ENCODE results near the gene TRAP1.
A peak's percentile ranks its signal among the peaks of the same experiment; 100 is the strongest.
"Not testable (repeated sequence)": the region's sequence is repeated elsewhere in the genome, so short reads cannot be mapped to it uniquely, and the experiment has no call there.

The TRAP1 gene

GRCh38 chr16:3673676-3674377 lies 43.5 kb downstream of the TRAP1 start:
- DNase-seq (ENCODE audit: low read depth, low spot score), result no peak

GRCh38 chr16:3673201-3673600 lies 44.1 kb downstream of the TRAP1 start:
- DNase-seq (ENCODE audit: low read depth, low spot score), result no peak

DNA sequence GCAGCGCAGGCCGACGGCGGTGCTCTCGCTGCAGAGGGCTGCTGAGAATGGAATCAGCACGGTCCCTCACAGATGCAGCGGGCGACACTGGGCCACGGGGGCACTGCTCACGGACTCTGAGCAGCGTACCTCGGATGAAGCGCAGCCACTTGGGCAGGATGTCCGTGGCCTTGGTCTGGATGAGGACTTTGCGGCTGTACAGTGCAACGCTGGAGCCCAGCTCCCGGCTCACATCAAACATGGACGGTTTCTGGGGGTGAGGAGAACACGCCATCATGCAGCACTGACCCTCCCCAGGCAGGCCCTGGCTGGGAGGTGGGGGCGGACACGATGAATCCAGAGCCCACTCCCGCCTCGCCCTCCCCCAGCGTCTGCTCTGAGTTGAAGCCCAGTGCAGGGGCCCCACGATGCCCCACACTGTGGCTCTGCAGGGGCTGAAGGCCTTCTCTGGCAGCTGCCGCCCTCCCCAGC lies 44.7 kb downstream of the TRAP1 start:
- DNase-seq (ENCODE audit: low read depth, low spot score), result no peak

DNA sequence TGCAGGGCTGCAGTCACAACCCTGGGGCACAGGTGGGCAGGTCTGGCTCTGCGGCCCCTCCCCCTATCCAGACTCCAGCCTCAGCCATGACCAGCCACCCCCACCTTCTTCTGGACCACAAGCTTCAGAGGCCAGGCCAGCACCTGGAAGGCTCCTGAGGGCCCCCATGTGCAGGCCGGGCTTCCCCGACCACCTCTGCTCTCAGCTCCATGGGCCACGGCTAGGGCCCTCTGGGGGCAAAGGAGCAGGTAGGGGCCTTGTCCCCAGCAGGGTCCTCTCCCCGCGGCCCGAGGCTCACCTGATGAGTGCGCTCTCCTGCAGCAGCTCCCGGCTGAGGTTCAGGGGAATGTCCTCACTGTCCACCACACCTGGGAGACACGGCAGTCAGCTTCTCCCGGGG lies 45.9 kb downstream of the TRAP1 start:
- no peak for DNase-seq (ENCODE audit: low read depth, low spot score)

- DNase-seq (ENCODE audit: low read depth, low spot score), result no peak
Observed at GRCh38 chr16:3670711-3671110, 46.6 kb downstream of the TRAP1 start.

- no peak for DNase-seq (ENCODE audit: low read depth, low spot score)
Observed at GRCh38 chr16:3669082-3669481, 48.2 kb downstream of the TRAP1 start.

DNA sequence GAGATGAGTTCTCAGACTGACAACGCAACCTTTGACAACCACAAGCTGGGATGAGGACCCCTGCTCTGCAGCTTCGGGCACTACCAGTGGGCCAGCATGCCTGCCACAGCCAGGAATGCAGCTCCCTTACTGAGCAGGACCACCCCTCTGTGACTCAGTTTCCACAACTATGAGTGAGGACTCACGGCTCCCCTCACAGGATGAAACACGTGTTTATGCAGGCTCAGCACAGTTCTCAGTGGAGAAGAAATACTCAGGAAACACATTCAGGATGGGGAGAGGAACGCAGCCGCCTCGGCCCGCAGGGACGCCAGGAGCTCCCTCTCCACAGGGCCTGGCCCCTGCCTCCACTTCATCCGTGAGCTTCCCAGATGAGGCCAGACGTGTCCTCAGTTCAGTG lies 48.7 kb downstream of the TRAP1 start:
- no peak for DNase-seq (ENCODE audit: low read depth, low spot score)

GRCh38 chr16:3665508-3665907 lies 51.8 kb downstream of the TRAP1 start:
- DNase-seq (ENCODE audit: low read depth, low spot score), result no peak

GRCh38 chr16:3664187-3664896 lies 53.0 kb downstream of the TRAP1 start:
- no peak for DNase-seq (ENCODE audit: low read depth, low spot score)

- DNase-seq (ENCODE audit: low read depth, low spot score), result no peak
Observed at GRCh38 chr16:3662601-3663000, 54.7 kb downstream of the TRAP1 start.

GRCh38 chr16:3661922-3662321 lies 55.4 kb downstream of the TRAP1 start:
- DNase-seq (ENCODE audit: low read depth, low spot score), result no peak

GRCh38 chr16:3661311-3661710 lies 56.0 kb downstream of the TRAP1 start:
- no peak for DNase-seq (ENCODE audit: low read depth, low spot score)

GRCh38 chr16:3659251-3659650 lies 58.1 kb downstream of the TRAP1 start:
- DNase-seq (ENCODE audit: low read depth, low spot score), result no peak

DNA sequence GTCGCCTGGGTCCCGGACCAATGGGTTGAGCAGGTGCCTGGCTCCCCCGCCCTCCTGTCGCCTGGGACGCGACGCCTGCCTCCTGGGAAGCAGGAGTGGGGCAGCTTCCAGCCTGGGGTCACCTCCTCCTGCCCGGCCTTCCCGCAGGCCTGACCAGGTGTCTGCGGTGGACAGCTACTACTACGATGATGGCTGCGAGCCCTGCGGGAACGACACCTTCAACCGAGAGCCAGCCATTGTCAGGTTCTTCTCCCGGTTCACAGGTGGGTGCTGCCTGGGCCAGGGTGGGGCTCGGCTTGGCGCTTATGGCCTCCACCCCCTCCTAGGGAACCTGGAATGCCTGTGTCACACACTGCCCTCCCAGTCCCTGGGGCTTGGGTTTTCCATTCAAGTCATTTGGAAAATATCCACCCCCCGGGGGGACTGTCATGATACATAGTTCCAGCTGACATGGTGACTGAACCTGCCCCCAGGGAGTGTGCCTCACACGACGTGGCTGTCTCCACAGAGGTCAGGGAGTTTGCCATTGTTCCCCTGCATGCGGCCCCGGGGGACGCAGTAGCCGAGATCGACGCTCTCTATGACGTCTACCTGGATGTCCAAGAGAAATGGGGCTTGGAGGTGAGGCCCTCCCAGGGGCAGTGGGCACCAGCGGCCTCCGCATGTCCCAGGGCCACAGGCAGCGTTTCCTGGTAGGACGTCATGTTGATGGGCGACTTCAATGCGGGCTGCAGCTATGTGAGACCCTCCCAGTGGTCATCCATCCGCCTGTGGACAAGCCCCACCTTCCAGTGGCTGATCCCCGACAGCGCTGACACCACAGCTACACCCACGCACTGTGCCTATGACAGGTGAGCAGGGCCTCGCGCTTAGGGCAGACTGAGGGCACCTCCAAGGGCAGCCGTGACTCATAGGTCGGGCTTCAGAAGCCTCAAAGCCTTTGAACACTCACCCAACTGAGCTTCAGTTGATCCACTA lies 60.5 kb downstream of the TRAP1 start:
- DNase-seq (ENCODE audit: low read depth, low spot score), result no peak

GRCh38 chr16:3656160-3656490 lies 61.2 kb downstream of the TRAP1 start:
- DNase-seq (ENCODE audit: low read depth, low spot score), result not testable (repeated sequence)

GRCh38 chr16:3655396-3656159 lies 61.7 kb downstream of the TRAP1 start:
- no peak for DNase-seq (ENCODE audit: low read depth, low spot score)

- no peak for DNase-seq (ENCODE audit: low read depth, low spot score)
Observed at GRCh38 chr16:3655030-3655395, 62.3 kb downstream of the TRAP1 start.

GRCh38 chr16:3654249-3654991 lies 62.9 kb downstream of the TRAP1 start, which contains the start of gene DNASE1:
TSS of gene DNASE1 (plus strand) at chr16:3654691. CDS start at chr16:3655374, 683 bp downstream.
- DNase-seq (ENCODE audit: low read depth, low spot score), result peak; percentile 17

- no peak for DNase-seq (ENCODE audit: low read depth, low spot score)
Observed at GRCh38 chr16:3652373-3653195, 64.7 kb downstream of the TRAP1 start.

Data from activated naive CD8-positive, alpha-beta T cell treated with anti-CD3 and anti-CD28 coated beads, Interleukin-2, amount 50 U/mL, for 16 hours (primary cell).